Thyroid gland (tissue), 4 donors: ENCODE results near the gene CCDC106. TPM values are rescaled to one million over a fixed set of nuclear protein-coding genes. Genes with fewer than 3 reads are reported as not detected.

Experiments used
- DNase-seq, 2 donors: peaks; one replicate each; pipeline ENCODE4 v3.0.0-alpha.2; 2019
- H3K27ac ChIP-seq, 3 donors: fragments of 200-600 bp; sonication (generic); 1 replicate in 2 of 3; 2 replicates in 1 of 3; pipeline ENCODE4 v1.5.1; 2016 to 2019; ENCODE audit warnings: mild to moderate bottlenecking in 1 of 3, moderate library complexity in 1 of 3
- H3K27me3 ChIP-seq: fragments of 200-600 bp; sonication (generic); one replicate; pipeline ENCODE4 v1.5.1; 2019
- H3K36me3 ChIP-seq, 2 donors: fragments of 200-600 bp; sonication (generic); one replicate each; pipeline ENCODE4 v1.5.1; 2016 to 2019
- H3K4me1 ChIP-seq, 2 donors: fragments of 200-600 bp; sonication (generic); one replicate each; pipeline ENCODE4 v1.5.1; 2017 to 2019
- H3K4me3 ChIP-seq, 3 donors: fragments of 200-600 bp; sonication (generic); replicated peaks in 1 of 3; 1 replicate in 2 of 3; 2 replicates in 1 of 3; pipeline ENCODE4 v1.5.1; 2016; ENCODE audit warnings: mild to moderate bottlenecking in 1 of 3
- H3K9me3 ChIP-seq: fragments of 200-600 bp; sonication (generic); one replicate; pipeline ENCODE4 v1.5.1; 2017
- CTCF ChIP-seq, 6 experiments: fragments of 200-600 bp in 3 of 6; fragments of 450-650 bp in 3 of 6; sonication (generic) in 3 of 6; IDR thresholded peaks; one replicate each; pipeline ENCODE4 v1.5.1; 2016 to 2019; ENCODE audit warnings: antibody characterized with exemption in 6 of 6, mild to moderate bottlenecking in 2 of 6, inconsistent platforms in 1 of 6, moderate library complexity in 1 of 6
- POLR2A ChIP-seq, 2 donors: fragments of 450-650 bp; IDR thresholded peaks; one replicate each; pipeline ENCODE4 v1.6.1; 2017; ENCODE audit warnings: antibody characterized with exemption in 2 of 2, mild to moderate bottlenecking in 2 of 2, moderate library complexity in 1 of 2
- WGBS, 2 donors: methylation state at CpG; one replicate each; pipeline ENCODE4 v1.1.5; 2017; 5-methylcytosine and 5-hydroxymethylcytosine counted together
- intact Hi-C: fragments of 100-400 bp; cut with DNase I; formaldehyde crosslinking; loops from one replicate; pipeline ENCODE4 v1.15.1; 2023
- total RNA-seq, 4 donors: library from RNA; depleted of rRNA; stranded (reverse); fragments of >200 nt; gene quantifications; one replicate each; pipeline ENCODE4 v1.2.3, GENCODE V29; 2016

The CCDC106 gene
- total RNA-seq, 4 donors from 2014 or later, result 11.2 to 23.2 (median 20.7) TPM

GRCh38 chr19:55600662-55601028, 47.4 kb upstream of the CCDC106 start:
- intact Hi-C loops, result no loop called here
- no peaks in the 10 kb centered on the region for H3K27me3 ChIP-seq
- peak overlapping the region; percentile 88 to 99 (median 94) for H3K27ac ChIP-seq
- WGBS, 2 donors, result 4 to 14% methylated on average over 5 to 8 of the region's 15 CpGs
- peaks cover 7% of the 10 kb centered on the region in 2 donors for H3K36me3 ChIP-seq
- no peak for DNase-seq
- H3K4me3 ChIP-seq, result peak overlapping the region in 2 of 3 donors; percentile 69 to 75
- H3K4me1 ChIP-seq, result peaks cover 13 to 18% of the 10 kb centered on the region in 2 donors
- TF ChIP-seq POLR2A (IDR thresholded peaks at IDR 0.05) (no peak), CTCF (IDR thresholded peaks at IDR 0.05) (no peak)
- no peaks in the 10 kb centered on the region for H3K9me3 ChIP-seq

GRCh38 chr19:55601084-55601483, 46.9 kb upstream of the CCDC106 start:
- H3K27ac ChIP-seq, result peak overlapping the region; percentile 88 to 99 (median 94)
- intact Hi-C loops, result no loop called here
- peaks cover 13 to 18% of the 10 kb centered on the region in 2 donors for H3K4me1 ChIP-seq
- TF ChIP-seq CTCF (IDR thresholded peaks at IDR 0.05), result no peak
- TF ChIP-seq POLR2A (IDR thresholded peaks at IDR 0.05), result no peak
- DNase-seq, result no peak
- no peaks in the 10 kb centered on the region for H3K27me3 ChIP-seq
- peak overlapping the region in 1 of 3 donors; percentile 75 for H3K4me3 ChIP-seq
- H3K9me3 ChIP-seq, result no peaks in the 10 kb centered on the region
- peaks cover 2 to 6% of the 10 kb centered on the region in 2 donors for H3K36me3 ChIP-seq
- 78 to 88% methylated on average over 4 of the region's 4 CpGs for WGBS, 2 donors

- Histone ChIP-seq H3K4me1 (peaks cover 19 to 27% of the 10 kb centered on the region in 2 donors), H3K9me3 (no peaks in the 10 kb centered on the region), H3K27me3 (no peaks in the 10 kb centered on the region), H3K36me3 (peaks cover 0 to 2% of the 10 kb centered on the region in 2 donors), H3K27ac (no peak overlapping the region), H3K4me3 (no peak overlapping the region)
- WGBS, 2 donors, result 91% methylated on average over 10 to 43 of the region's 60 CpGs
- intact Hi-C loops, result no loop called here
- TF ChIP-seq CTCF (IDR thresholded peaks at IDR 0.05), result no peak
- no peak for TF ChIP-seq POLR2A (IDR thresholded peaks at IDR 0.05)
- DNase-seq, result no peak
These were observed 45.7 kb upstream of the CCDC106 start for GRCh38 chr19:55602104-55603001.

- TF ChIP-seq POLR2A (IDR thresholded peaks at IDR 0.05) (no peak), CTCF (IDR thresholded peaks at IDR 0.05) (no peak)
- peaks cover 19 to 27% of the 10 kb centered on the region in 2 donors for H3K4me1 ChIP-seq
- no peak overlapping the region for H3K27ac ChIP-seq
- WGBS, 2 donors, result 87% methylated on average over 14 to 19 of the region's 21 CpGs
- no peak for DNase-seq
- no peaks in the 10 kb centered on the region for H3K9me3 ChIP-seq
- H3K36me3 ChIP-seq, result no peaks in the 10 kb centered on the region
- intact Hi-C loops, result no loop called here
- no peaks in the 10 kb centered on the region for H3K27me3 ChIP-seq
- no peak overlapping the region for H3K4me3 ChIP-seq
These were observed 44.9 kb upstream of the CCDC106 start for GRCh38 chr19:55603115-55603514.
